Trophoblast cell (in vitro differentiated cells and primary cell): ENCODE data around the gene MRO.
A peak's percentile ranks its signal among the peaks of the same experiment; 100 is the strongest.

Source experiments
- DNase-seq, 2 donors: peaks; one replicate each; pipeline ENCODE4 v3.0.0-alpha.2; 2016
- H2AFZ ChIP-seq: 2 replicates; pipeline ENCODE4 v1.6.1; 2013; ENCODE audit warnings: low read length, moderate library complexity, mild to moderate bottlenecking; ENCODE audit not compliant: insufficient read depth, poor library complexity
- H2AK5ac ChIP-seq: 2 replicates; pipeline ENCODE4 v1.6.1; 2013; ENCODE audit warnings: mild to moderate bottlenecking, low read length
- H2BK120ac ChIP-seq: 2 replicates; pipeline ENCODE4 v1.6.1; 2013; ENCODE audit warnings: low read length, mild to moderate bottlenecking, moderate library complexity; ENCODE audit not compliant: insufficient read depth, poor library complexity
- H2BK12ac ChIP-seq: 2 replicates; pipeline ENCODE4 v1.6.1; 2013; ENCODE audit warnings: mild to moderate bottlenecking, low read length, moderate library complexity
- H2BK5ac ChIP-seq: 2 replicates; pipeline ENCODE4 v1.6.1; 2013; ENCODE audit warnings: low read length, low read depth, moderate library complexity, mild to moderate bottlenecking; ENCODE audit not compliant: poor library complexity
- H3K14ac ChIP-seq: 2 replicates; pipeline ENCODE4 v1.6.1; 2013; ENCODE audit warnings: mild to moderate bottlenecking, low read length
- H3K18ac ChIP-seq: 2 replicates; pipeline ENCODE4 v1.6.1; 2013; ENCODE audit warnings: mild to moderate bottlenecking, low read length
- H3K23ac ChIP-seq: 2 replicates; pipeline ENCODE4 v1.6.1; 2013; ENCODE audit warnings: low read length
- H3K27ac ChIP-seq: 2 replicates; pipeline ENCODE4 v1.5.1; 2013; ENCODE audit warnings: low read depth, mild to moderate bottlenecking, inconsistent platforms, low read length, moderate library complexity
- H3K27me3 ChIP-seq: 2 replicates; pipeline ENCODE4 v1.6.1; 2013; ENCODE audit warnings: inconsistent platforms, mild to moderate bottlenecking, low read length, moderate library complexity; ENCODE audit not compliant: insufficient read depth
- H3K36me3 ChIP-seq, 2 experiments: 1 replicate in 1 of 2; 2 replicates in 1 of 2; pipeline ENCODE4 v1.6.1; 2013; ENCODE audit warnings: low read length in 2 of 2, mild to moderate bottlenecking in 2 of 2, moderate library complexity in 1 of 2; ENCODE audit not compliant: insufficient read depth in 2 of 2, control insufficient read depth in 1 of 2
- H3K4ac ChIP-seq: 2 replicates; pipeline ENCODE4 v1.6.1; 2013; ENCODE audit warnings: low read depth, mild to moderate bottlenecking, low read length, moderate library complexity
- H3K4me1 ChIP-seq, 2 experiments: 1 replicate in 1 of 2; 2 replicates in 1 of 2; pipeline ENCODE4 v1.6.1; 2013; ENCODE audit warnings: low read length in 2 of 2, mild to moderate bottlenecking in 2 of 2, moderate library complexity in 1 of 2; ENCODE audit not compliant: insufficient read depth in 2 of 2, control insufficient read depth in 1 of 2
- H3K4me2 ChIP-seq: 2 replicates; pipeline ENCODE4 v1.6.1; 2013; ENCODE audit warnings: inconsistent platforms, mild to moderate bottlenecking, low read length, moderate library complexity
- H3K4me3 ChIP-seq: 2 replicates; pipeline ENCODE4 v1.5.1; 2013; ENCODE audit warnings: mild to moderate bottlenecking, low read depth, low read length, inconsistent platforms
- H3K79me1 ChIP-seq: one replicate; pipeline ENCODE4 v1.6.1; 2013; ENCODE audit warnings: low read length
- H3K79me2 ChIP-seq: 2 replicates; pipeline ENCODE4 v1.6.1; 2013; ENCODE audit warnings: low read length, mild to moderate bottlenecking; ENCODE audit not compliant: control insufficient read depth, insufficient read depth, poor library complexity
- H3K9ac ChIP-seq: 2 replicates; pipeline ENCODE4 v1.6.1; 2013; ENCODE audit warnings: mild to moderate bottlenecking, low read length
- H3K9me3 ChIP-seq: 2 replicates; pipeline ENCODE4 v1.6.1; 2013; ENCODE audit warnings: low read depth, mild to moderate bottlenecking, control low read depth, inconsistent platforms, low read length; ENCODE audit not compliant: insufficient read depth
- H4K12ac ChIP-seq: 2 replicates; pipeline ENCODE4 v1.6.1; 2013; ENCODE audit warnings: low read depth, mild to moderate bottlenecking, low read length, moderate library complexity
- H4K8ac ChIP-seq: 2 replicates; pipeline ENCODE4 v1.6.1; 2013; ENCODE audit warnings: low read depth, mild to moderate bottlenecking, low read length, moderate library complexity
- H4K91ac ChIP-seq: one replicate; pipeline ENCODE4 v1.6.1; 2013; ENCODE audit warnings: low read depth, mild to moderate bottlenecking, low read length, moderate library complexity
- WGBS: extraction: QIAGEN DNeasy Blood & Tissue Kit; methylation state at CpG from one replicate; pipeline ENCODE4 v1.1.7; 2013; ENCODE audit warnings: missing lambda C conversion rate; ENCODE audit not compliant: insufficient read length, insufficient coverage; ENCODE audit errors: extremely low coverage; 5-methylcytosine and 5-hydroxymethylcytosine counted together

Gene MRO

GRCh38 chr18:50822756-50823155 is 2.9 kb upstream of the MRO start:
- WGBS: no CpG with 5 or more reads among the region's 10 CpGs
- Histone ChIP-seq H3K9me3 (no peaks in the 10 kb centered on the region), H3K9ac (no peak overlapping the region), H4K12ac (no peak overlapping the region), H3K14ac (no peak overlapping the region), H2BK5ac (no peak overlapping the region), H4K91ac (no peak overlapping the region), H2BK12ac (no peak overlapping the region), H3K36me3 (no peaks in the 10 kb centered on the region), H2AFZ (no peak overlapping the region), H3K27ac (no peak overlapping the region), H3K18ac (no peak overlapping the region), H3K4ac (no peak overlapping the region), H3K79me1 (no peaks in the 10 kb centered on the region), H3K23ac (no peak overlapping the region), H3K4me2 (no peak overlapping the region), H3K27me3 (no peaks in the 10 kb centered on the region), H3K4me3 (no peak overlapping the region), H3K4me1 (peaks cover 0 to 6% of the 10 kb centered on the region in 2 experiments), H2BK120ac (no peak overlapping the region), H4K8ac (no peak overlapping the region), H3K79me2 (no peaks in the 10 kb centered on the region), H2AK5ac (no peak overlapping the region)
- no peak for DNase-seq

GRCh38 chr18:50820901-50821520 is 1.2 kb upstream of the MRO start:
- Histone ChIP-seq H2AK5ac (no peak overlapping the region), H3K9ac (peak overlapping the region; percentile 35), H3K18ac (no peak overlapping the region), H3K23ac (no peak overlapping the region), H4K91ac (no peak overlapping the region), H3K4me3 (no peak overlapping the region), H3K14ac (no peak overlapping the region), H3K27me3 (no peaks in the 10 kb centered on the region), H2BK5ac (no peak overlapping the region), H3K79me2 (no peaks in the 10 kb centered on the region), H3K4ac (no peak overlapping the region), H4K8ac (no peak overlapping the region), H3K36me3 (no peaks in the 10 kb centered on the region), H4K12ac (no peak overlapping the region), H2BK12ac (no peak overlapping the region), H3K4me1 (peaks cover 0 to 6% of the 10 kb centered on the region in 2 experiments), H2BK120ac (no peak overlapping the region), H2AFZ (no peak overlapping the region), H3K9me3 (no peaks in the 10 kb centered on the region), H3K79me1 (no peaks in the 10 kb centered on the region), H3K4me2 (no peak overlapping the region), H3K27ac (no peak overlapping the region)
- DNase-seq: no peak
- WGBS: no CpG with 5 or more reads among the region's 5 CpGs

GRCh38 chr18:50819027-50819727 is 639 bp downstream of the MRO start:
- Histone ChIP-seq H3K27me3 (no peaks in the 10 kb centered on the region), H3K4me2 (peak overlapping the region; percentile 74), H3K9me3 (no peaks in the 10 kb centered on the region), H4K91ac (no peak overlapping the region), H3K9ac (no peak overlapping the region), H3K4me3 (no peak overlapping the region), H2BK120ac (no peak overlapping the region), H3K79me1 (no peaks in the 10 kb centered on the region), H4K12ac (no peak overlapping the region), H3K79me2 (no peaks in the 10 kb centered on the region), H3K27ac (no peak overlapping the region), H3K14ac (no peak overlapping the region), H3K18ac (no peak overlapping the region), H2AFZ (peak overlapping the region; percentile 23), H2AK5ac (no peak overlapping the region), H3K36me3 (no peaks in the 10 kb centered on the region), H2BK5ac (no peak overlapping the region), H3K4ac (no peak overlapping the region), H3K4me1 (peaks cover 0 to 6% of the 10 kb centered on the region in 2 experiments), H2BK12ac (no peak overlapping the region), H3K23ac (no peak overlapping the region), H4K8ac (no peak overlapping the region)
- WGBS: no CpG with 5 or more reads among the region's 16 CpGs
- DNase-seq: peak; percentile 13 to 54

GRCh38 chr18:50816419-50817166 is 3.2 kb downstream of the MRO start:
- no peaks in the 10 kb centered on the region for H3K36me3 ChIP-seq
- peaks cover 0 to 6% of the 10 kb centered on the region in 2 experiments for H3K4me1 ChIP-seq
- H2AK5ac ChIP-seq: no peak overlapping the region
- no peaks in the 10 kb centered on the region for H3K79me1 ChIP-seq
- no peak overlapping the region for H4K8ac ChIP-seq
- no peak overlapping the region for H3K4me3 ChIP-seq
- H3K14ac ChIP-seq: no peak overlapping the region
- no peak overlapping the region for H2AFZ ChIP-seq
- H3K4me2 ChIP-seq: no peak overlapping the region
- H3K79me2 ChIP-seq: no peaks in the 10 kb centered on the region
- no CpG with 5 or more reads among the region's 7 CpGs for WGBS
- peak overlapping the region; percentile 77 for H3K23ac ChIP-seq
- no peak overlapping the region for H3K18ac ChIP-seq
- DNase-seq: no peak
- no peak overlapping the region for H3K4ac ChIP-seq
- H4K12ac ChIP-seq: no peak overlapping the region
- no peak overlapping the region for H2BK120ac ChIP-seq
- no peak overlapping the region for H3K9ac ChIP-seq
- no peak overlapping the region for H2BK5ac ChIP-seq
- no peak overlapping the region for H2BK12ac ChIP-seq
- no peak overlapping the region for H4K91ac ChIP-seq
- H3K27me3 ChIP-seq: no peaks in the 10 kb centered on the region
- no peaks in the 10 kb centered on the region for H3K9me3 ChIP-seq
- no peak overlapping the region for H3K27ac ChIP-seq
